BE2C (cell line): ENCODE data around the gene MTR.

ENCODE experiments used
- DNase-seq: peaks from one replicate; pipeline ENCODE4 v3.0.0-alpha.2; 2020
- H3K27me3 ChIP-seq: fragments of 250-450 bp; sonication (Bioruptor Pico); 2 replicates; pipeline ENCODE4 v1.5.1; 2020; ENCODE audit warnings: mild to moderate bottlenecking
- H3K36me3 ChIP-seq: fragments of 250-450 bp; sonication (Bioruptor Pico); 2 replicates; pipeline ENCODE4 v1.5.1; 2020; ENCODE audit warnings: mild to moderate bottlenecking
- H3K4me1 ChIP-seq: fragments of 250-450 bp; sonication (Bioruptor Pico); 2 replicates; pipeline ENCODE4 v1.5.1; 2020
- H3K4me3 ChIP-seq: 2 replicates; pipeline ENCODE4 v1.5.1; 2011; ENCODE audit warnings: low read depth, low read length
- H3K9me3 ChIP-seq: fragments of 250-450 bp; sonication (Bioruptor Pico); 2 replicates; pipeline ENCODE4 v1.5.1; 2020
- TF ChIP-seq, protein P1 (sequence below): IDR thresholded peaks from 2 replicates; pipeline ENCODE4 v1.5.1; 2012; ENCODE audit warnings: mild to moderate bottlenecking, low read depth, low read length

The MTR gene

DNA sequence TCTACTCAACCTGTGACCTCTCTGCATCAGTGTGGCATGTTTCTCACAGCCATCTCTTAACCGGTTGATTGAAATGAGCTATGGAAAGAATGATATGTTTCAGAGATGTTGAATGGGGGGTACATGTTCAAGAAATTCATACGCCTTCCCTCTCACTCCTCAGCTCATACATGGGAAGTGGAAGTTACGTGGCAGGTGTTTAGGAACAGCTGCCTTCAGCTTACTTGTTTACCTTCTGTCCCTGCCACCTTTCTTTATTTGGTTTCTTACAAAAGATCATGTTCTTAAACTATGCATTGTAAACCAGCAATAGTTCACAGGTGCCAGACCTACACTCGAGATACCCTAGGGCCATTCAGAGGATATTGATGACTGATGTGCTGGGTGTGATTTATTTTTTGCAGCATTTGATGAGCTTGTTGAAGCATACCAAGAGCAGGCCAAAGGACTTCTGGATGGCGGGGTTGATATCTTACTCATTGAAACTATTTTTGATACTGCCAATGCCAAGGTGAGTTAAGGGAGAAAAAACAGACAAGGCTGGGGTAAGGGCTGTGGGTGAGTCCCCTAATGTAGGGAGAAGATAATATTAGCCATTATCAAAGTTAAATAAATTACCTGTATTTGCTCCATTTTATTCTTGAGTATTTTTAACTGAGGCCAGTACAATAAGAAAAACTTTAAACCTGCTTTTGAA lies 17.4 kb downstream of the MTR start:
- H3K9me3 ChIP-seq = no peaks in the 10 kb centered on the region
- no peaks in the 10 kb centered on the region for H3K4me1 ChIP-seq
- TF ChIP-seq, protein P1, sequence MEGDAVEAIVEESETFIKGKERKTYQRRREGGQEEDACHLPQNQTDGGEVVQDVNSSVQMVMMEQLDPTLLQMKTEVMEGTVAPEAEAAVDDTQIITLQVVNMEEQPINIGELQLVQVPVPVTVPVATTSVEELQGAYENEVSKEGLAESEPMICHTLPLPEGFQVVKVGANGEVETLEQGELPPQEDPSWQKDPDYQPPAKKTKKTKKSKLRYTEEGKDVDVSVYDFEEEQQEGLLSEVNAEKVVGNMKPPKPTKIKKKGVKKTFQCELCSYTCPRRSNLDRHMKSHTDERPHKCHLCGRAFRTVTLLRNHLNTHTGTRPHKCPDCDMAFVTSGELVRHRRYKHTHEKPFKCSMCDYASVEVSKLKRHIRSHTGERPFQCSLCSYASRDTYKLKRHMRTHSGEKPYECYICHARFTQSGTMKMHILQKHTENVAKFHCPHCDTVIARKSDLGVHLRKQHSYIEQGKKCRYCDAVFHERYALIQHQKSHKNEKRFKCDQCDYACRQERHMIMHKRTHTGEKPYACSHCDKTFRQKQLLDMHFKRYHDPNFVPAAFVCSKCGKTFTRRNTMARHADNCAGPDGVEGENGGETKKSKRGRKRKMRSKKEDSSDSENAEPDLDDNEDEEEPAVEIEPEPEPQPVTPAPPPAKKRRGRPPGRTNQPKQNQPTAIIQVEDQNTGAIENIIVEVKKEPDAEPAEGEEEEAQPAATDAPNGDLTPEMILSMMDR = no peak
- H3K27me3 ChIP-seq = no peaks in the 10 kb centered on the region
- H3K4me3 ChIP-seq = no peak overlapping the region
- no peak for DNase-seq
- H3K36me3 ChIP-seq = peaks cover 63% of the 10 kb centered on the region

DNA sequence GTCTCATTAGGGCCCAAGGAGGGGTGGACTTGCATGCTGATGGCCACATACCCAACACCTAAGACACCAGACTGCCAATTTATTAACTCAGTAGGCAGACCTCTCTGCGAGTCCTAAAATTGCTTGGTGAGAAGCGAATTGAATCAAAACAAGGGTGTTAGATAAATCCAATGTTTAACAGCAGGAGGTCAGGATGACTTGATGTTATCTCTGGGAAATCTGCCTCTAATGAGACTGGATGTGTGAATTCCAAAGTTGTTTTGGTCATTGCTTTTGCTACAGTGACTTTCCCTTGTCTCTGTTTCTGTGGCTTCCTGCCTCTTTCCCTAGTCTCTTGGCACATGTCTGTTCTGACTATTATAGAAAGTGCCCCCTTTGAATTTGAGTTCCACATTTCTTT lies 20.8 kb downstream of the MTR start:
- Histone ChIP-seq H3K9me3 (no peaks in the 10 kb centered on the region), H3K4me3 (no peak overlapping the region), H3K36me3 (peaks cover 46% of the 10 kb centered on the region), H3K4me1 (no peaks in the 10 kb centered on the region), H3K27me3 (no peaks in the 10 kb centered on the region)
- TF ChIP-seq, protein P1 = no peak
- no peak for DNase-seq

DNA sequence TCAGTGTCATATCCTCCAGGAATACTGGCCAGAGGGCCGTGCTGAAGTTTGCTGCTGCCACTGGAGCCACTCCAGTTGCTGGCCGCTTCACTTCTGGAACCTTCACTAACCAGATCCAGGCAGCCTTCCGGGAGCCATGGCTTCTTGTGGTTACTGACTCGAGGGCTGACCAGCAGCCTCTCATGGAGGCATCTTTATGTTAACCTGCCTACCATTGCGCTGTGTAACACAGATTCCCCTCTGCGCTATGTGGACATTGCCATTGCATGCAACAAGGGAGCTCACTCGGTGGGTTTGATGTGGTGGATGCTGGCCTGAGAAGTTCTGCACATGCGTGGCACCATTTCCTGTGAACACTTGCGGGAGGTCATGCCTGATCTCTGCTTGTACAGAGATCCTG lies 24.8 kb downstream of the MTR start:
- Histone ChIP-seq H3K4me1 (no peaks in the 10 kb centered on the region), H3K9me3 (no peaks in the 10 kb centered on the region), H3K36me3 (peaks cover 35% of the 10 kb centered on the region), H3K27me3 (no peaks in the 10 kb centered on the region), H3K4me3 (no peak overlapping the region)
- DNase-seq = no peak
- TF ChIP-seq, protein P1 = no peak

DNA sequence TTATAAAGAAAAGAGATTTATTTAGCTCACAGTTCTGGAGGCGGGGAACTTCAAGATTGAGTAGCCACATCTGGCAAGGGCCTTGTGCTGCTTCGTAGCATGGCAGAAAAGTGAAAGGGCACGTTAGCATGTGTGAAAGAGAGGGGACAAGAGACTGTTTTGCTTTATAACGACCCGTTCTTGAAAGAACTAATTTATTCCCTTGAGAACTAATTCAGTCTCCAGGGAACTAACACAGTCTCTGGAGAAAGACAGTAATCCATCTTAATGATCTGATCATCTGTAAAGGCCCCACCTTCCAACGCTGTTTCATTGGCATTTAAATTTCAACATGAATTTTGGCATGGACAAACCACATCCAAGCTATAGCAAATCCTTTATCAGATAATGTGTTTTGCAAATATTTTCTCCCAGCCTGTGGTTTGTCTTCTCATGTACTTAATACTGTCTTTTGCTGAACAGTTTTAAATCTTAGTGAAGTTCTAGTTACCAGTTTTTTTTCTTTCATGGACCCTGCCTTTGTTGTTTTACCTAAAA lies 26.1 kb downstream of the MTR start:
- Histone ChIP-seq H3K4me3 (no peak overlapping the region), H3K27me3 (no peaks in the 10 kb centered on the region), H3K9me3 (no peaks in the 10 kb centered on the region), H3K4me1 (no peaks in the 10 kb centered on the region), H3K36me3 (peaks cover 31% of the 10 kb centered on the region)
- TF ChIP-seq, protein P1 = no peak
- no peak for DNase-seq

DNA sequence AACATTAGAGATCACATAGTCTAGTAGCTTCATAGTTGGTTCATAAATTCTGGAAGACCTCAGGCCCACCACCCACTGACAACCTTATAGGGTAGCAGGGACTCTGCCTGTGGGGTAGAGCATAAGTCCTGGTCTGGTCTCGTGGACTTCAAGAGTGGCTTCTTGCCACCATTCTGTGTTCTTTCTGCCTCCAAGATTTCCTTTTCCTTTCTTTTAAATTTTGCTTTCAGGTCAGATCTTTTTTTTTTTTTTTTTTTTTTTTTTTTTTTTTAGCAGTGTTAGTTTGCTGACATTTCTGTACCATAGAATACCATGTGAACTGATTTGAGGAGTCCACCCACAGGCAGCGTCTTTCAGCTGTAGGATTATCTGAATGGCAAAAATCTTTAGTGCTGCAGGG lies 28.5 kb downstream of the MTR start:
- TF ChIP-seq, protein P1 = no peak
- H3K9me3 ChIP-seq = no peaks in the 10 kb centered on the region
- no peaks in the 10 kb centered on the region for H3K4me1 ChIP-seq
- H3K27me3 ChIP-seq = no peaks in the 10 kb centered on the region
- no peak overlapping the region for H3K4me3 ChIP-seq
- H3K36me3 ChIP-seq = peaks cover 39% of the 10 kb centered on the region
- DNase-seq = no peak

DNA sequence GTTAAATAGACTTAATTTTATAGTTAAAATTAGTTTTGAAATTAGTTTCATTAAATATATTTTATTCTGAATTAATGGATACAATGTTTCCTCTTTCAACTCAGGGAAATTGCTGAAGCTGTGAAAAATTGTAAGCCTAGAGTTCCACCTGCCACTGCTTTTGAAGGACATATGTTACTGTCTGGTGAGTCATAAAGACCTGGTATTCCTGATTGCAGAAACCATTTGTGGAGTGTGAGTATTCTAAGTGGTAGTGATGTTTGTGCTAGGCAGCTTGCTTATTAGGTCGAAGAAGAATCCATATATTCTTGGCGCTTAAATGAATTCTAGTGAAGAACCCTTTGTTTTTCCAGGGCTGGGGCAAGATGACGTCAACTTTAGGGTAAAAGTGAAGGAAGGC lies 34.0 kb downstream of the MTR start:
- H3K9me3 ChIP-seq = no peaks in the 10 kb centered on the region
- H3K4me3 ChIP-seq = no peak overlapping the region
- no peak for DNase-seq
- TF ChIP-seq, protein P1 = no peak
- no peaks in the 10 kb centered on the region for H3K4me1 ChIP-seq
- H3K36me3 ChIP-seq = peaks cover 77% of the 10 kb centered on the region
- no peaks in the 10 kb centered on the region for H3K27me3 ChIP-seq
